H1 (cell line): Measurements from ENCODE around the gene CHCHD6. TPM values are rescaled to one million over a fixed set of nuclear protein-coding genes. Genes with fewer than 3 reads are reported as not detected.
A peak's percentile ranks its signal among the peaks of the same experiment; 100 is the strongest.

Source experiments
- CHD7 ChIP-seq: fragments of 300-600 bp; sonication (generic); IDR thresholded peaks from 2 replicates; pipeline ENCODE4 v1.7.1; 2012; ENCODE audit warnings: low read length, moderate library complexity, mild to moderate bottlenecking, inconsistent platforms; ENCODE audit not compliant: insufficient replicate concordance
- CTBP2 ChIP-seq: IDR thresholded peaks from 2 replicates; pipeline ENCODE4 v1.7.0; 2011; ENCODE audit warnings: borderline replicate concordance, mild to moderate bottlenecking, moderate library complexity, mixed read lengths, low read length; ENCODE audit not compliant: insufficient read depth, insufficient read length
- EZH2 ChIP-seq: fragments of 200-600 bp; sonication (generic); IDR thresholded peaks from 2 replicates; pipeline ENCODE4 v1.7.1; 2012; ENCODE audit warnings: low read depth, mild to moderate bottlenecking, moderate library complexity, low read length, inconsistent platforms; ENCODE audit not compliant: severe bottlenecking
- NANOG ChIP-seq: IDR thresholded peaks from 2 replicates; pipeline ENCODE4 v1.6.1; 2011; ENCODE audit warnings: low read length, low read depth, mild to moderate bottlenecking, inconsistent platforms; ENCODE audit not compliant: insufficient read depth, poor library complexity, severe bottlenecking
- RBBP5 ChIP-seq: IDR thresholded peaks from 2 replicates; pipeline ENCODE4 v1.7.1; 2012; ENCODE audit warnings: low read depth, mild to moderate bottlenecking, inconsistent platforms, low read length, moderate library complexity, borderline replicate concordance
- SIN3A ChIP-seq, 2 experiments: IDR thresholded peaks in 1 of 2; conservative IDR thresholded peaks in 1 of 2; 2 replicates each; pipeline ENCODE4 v1.6.1; 2011 to 2012; ENCODE audit warnings: low read length in 2 of 2, improper control_type of control experiment in 1 of 2, low read depth in 1 of 2, mild to moderate bottlenecking in 1 of 2
- ZNF274 ChIP-seq: IDR thresholded peaks from 2 replicates; pipeline ENCODE4 v1.7.0; 2012; ENCODE audit warnings: low read length, borderline replicate concordance; ENCODE audit errors: extremely low read depth
- polyA plus RNA-seq, 7 experiments: library from polyadenylated mRNA; depleted of rRNA in 3 of 7; stranded (reverse) in 5 of 7; unstranded in 2 of 7; fragments of >200 nt in 5 of 7; fragments of 200-250 nt in 2 of 7; gene quantifications; 1 replicate in 5 of 7; 2 replicates in 1 of 7; 4 replicates in 1 of 7; pipeline versions ENCODE4 v1.2.1 to v1.2.3, GENCODE V29; 2011 to 2013; ENCODE audit warnings: missing spikeins in 2 of 7, mixed read lengths in 2 of 7
- total RNA-seq: library from RNA; stranded (reverse); fragmentation: NEBNext Ultra II Directional; extraction: Animal tissue kit (Norgen Biotek cat#: 25700); gene quantifications from 2 replicates; pipeline ENCODE4 v1.2.1, GENCODE V29; 2021

The CHCHD6 gene
- total and polyA plus RNA-seq, 2 of the 8 experiments (the other 6 are each of a cell fraction or from before 2014, with no cell fraction given), result 32.4 to 37.6 TPM

GRCh38 chr3:127002195-127003174 is 298.4 kb downstream of the CHCHD6 start (continued):
- no peak for TF ChIP-seq CHD7
- no peak; the same call in 1 of the 2 replicates for TF ChIP-seq RBBP5
- TF ChIP-seq EZH2, result no peak
- no peak for TF ChIP-seq NANOG
- TF ChIP-seq CTBP2, result no peak
- peak; percentile 64 to 91; a peak in 2 of 4 replicates for TF ChIP-seq SIN3A (conservative IDR thresholded peaks at IDR 0.05 in 1 of 2, IDR thresholded peaks at IDR 0.05 in 1 of 2; ENCODE audit: low read depth in 1 of 2, low read length in 2 of 2)
- TF ChIP-seq ZNF274, result no peak
